B cell (primary cell): ENCODE data around the gene PTPRN2.

Source experiments
- EZH2 ChIP-seq: IDR thresholded peaks from 2 replicates; pipeline ENCODE4 v1.6.1; 2012; ENCODE audit warnings: borderline replicate concordance, low read depth, mild to moderate bottlenecking, moderate library complexity, low read length; ENCODE audit not compliant: insufficient read depth, poor library complexity, severe bottlenecking
- TF ChIP-seq, protein P1 (sequence below): fragments of 200-600 bp; IDR thresholded peaks from one replicate; pipeline ENCODE4 v1.8.0; 2022; ENCODE audit warnings: antibody characterized with exemption, mild to moderate bottlenecking

- TF ChIP-seq, protein P1, sequence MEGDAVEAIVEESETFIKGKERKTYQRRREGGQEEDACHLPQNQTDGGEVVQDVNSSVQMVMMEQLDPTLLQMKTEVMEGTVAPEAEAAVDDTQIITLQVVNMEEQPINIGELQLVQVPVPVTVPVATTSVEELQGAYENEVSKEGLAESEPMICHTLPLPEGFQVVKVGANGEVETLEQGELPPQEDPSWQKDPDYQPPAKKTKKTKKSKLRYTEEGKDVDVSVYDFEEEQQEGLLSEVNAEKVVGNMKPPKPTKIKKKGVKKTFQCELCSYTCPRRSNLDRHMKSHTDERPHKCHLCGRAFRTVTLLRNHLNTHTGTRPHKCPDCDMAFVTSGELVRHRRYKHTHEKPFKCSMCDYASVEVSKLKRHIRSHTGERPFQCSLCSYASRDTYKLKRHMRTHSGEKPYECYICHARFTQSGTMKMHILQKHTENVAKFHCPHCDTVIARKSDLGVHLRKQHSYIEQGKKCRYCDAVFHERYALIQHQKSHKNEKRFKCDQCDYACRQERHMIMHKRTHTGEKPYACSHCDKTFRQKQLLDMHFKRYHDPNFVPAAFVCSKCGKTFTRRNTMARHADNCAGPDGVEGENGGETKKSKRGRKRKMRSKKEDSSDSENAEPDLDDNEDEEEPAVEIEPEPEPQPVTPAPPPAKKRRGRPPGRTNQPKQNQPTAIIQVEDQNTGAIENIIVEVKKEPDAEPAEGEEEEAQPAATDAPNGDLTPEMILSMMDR = no peak
- TF ChIP-seq EZH2 = no peak
Measured at GRCh38 chr7:157682064-157682945, 905.3 kb downstream of the PTPRN2 start.
